ENCODE measurements around the gene RNF220.
"Not testable (repeated sequence)": the region's sequence is repeated elsewhere in the genome, so short reads cannot be mapped to it uniquely, and the experiment has no call there.

The RNF220 gene

DNA sequence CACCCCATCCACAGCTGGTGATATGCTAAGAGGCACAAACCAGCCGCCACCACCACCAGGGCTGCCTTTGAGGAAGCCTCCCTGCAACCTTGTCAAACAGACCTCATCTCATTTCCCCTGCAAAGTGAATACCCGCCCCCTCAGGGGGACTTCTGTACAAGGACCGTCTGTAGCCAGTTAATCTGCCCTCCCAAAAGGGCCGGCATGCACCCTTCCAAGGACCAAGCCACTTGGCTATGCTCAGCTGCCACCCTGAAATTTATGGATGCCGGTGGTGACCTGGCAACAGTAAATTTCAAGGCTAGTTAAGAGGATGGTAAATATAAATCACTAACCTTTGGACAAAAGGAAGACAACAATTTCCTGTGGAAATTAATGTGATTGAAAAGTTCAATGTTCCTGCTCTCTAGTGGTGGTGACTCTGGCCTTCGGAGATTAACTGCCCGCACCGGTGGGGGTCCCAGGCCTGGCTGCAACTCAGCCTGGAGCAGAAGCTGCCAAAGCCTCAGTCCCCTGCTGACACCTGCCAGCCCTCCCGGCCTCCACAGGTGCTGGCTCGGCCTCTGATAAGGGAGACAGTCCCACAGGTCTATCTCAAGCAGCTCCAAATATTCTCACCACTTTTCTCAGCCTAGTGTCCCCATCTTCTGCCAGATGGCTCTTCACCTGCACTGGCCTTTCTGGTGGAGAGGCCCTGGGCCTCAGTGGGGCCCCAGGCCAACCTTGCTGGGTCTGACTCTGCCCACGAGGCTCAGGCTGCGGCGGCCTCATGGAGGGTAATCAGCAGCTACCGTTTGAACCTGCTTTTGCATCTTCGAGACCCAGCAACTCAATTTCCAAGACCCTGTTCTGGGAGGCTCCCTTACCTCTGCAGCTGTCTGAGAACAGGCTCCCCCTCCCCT, 257.0 kb downstream of the RNF220 start:
- no peak for DNase-seq

DNA sequence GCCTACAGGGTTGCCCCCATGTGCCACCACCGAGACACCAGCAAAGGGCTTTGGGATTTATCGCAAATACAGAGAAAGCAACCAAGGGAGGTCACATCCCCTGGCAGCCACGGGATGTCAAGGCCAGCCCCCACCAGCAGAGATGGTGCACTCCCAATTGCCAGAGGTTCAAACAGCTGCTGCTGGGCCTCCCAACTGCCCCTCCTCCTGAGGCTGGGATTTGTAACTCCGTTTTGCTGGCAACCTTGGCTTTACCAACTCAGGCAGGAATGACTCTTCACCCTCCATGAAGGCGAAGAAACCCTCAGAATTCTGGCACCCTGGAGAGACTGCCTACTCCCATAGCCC, 257.6 kb downstream of the RNF220 start:
- no peak for DNase-seq

DNA sequence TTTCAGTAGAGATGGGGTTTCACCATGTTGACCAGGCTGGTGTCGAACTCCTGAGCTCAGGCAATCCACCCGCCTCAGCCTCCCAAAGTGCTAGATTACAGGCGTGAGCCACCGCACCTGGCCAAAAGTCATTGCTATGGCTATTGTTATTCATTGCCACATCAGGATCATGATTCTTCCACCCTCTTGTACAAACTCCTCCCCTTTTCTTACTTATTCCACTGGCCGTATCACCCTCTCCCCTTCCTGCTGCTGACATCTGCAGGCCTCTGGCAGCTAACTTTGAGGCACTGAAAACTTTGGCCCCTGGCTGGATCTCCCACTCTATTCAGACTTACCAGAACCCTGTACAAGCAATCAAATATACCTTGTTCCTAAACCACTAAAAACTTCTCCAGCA, 258.4 kb downstream of the RNF220 start:
- DNase-seq = no peak

DNA sequence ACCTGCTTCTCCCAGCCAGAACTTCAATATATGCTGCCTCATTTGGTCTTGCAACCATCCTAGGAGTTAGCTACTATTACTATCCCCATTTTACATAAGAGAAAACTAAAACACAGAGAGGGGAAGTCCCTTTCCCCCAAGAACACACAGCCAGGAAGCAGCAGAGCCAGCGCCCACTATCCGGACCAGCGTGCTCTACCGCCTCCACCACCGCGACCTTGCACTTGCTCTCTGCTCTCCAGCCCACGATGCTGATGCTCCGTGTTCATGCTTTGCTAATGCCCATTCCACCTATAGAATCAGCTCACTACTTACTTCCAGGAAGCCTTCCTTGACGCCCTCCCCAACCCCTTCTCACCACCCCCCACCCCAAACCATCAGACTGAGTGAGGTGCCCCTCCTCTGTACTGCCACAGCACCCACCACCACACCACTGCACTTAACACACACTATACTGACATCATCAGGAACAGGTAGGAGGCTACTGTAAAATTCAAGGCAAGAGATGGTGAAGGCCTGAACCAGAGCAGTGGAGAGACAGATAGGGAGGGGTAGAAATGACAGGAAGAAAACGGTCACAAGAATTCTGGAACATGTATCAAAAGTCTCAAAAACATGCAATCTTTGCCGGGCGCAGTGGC, 259.8 kb downstream of the RNF220 start:
- no peak for DNase-seq

DNA sequence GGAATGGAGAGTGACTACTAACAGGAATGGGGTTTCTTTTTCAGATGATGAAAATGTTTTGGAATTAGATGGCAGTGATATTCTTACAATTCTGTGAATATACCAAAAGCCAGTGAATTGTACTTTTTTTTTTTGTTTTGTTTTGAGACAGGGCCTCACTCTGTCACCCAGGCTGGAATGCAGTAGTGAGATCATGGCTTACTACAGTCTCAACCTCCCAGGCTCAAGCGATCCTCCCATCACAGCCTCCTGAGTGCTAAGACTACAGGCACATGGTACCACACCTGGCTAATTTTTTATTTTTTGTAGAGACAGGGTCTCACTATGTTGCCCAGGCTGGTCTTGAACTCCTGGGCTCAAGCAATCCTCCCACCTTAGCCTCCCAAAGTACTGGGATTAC, 261.7 kb downstream of the RNF220 start:
- DNase-seq = not testable (repeated sequence)

DNA sequence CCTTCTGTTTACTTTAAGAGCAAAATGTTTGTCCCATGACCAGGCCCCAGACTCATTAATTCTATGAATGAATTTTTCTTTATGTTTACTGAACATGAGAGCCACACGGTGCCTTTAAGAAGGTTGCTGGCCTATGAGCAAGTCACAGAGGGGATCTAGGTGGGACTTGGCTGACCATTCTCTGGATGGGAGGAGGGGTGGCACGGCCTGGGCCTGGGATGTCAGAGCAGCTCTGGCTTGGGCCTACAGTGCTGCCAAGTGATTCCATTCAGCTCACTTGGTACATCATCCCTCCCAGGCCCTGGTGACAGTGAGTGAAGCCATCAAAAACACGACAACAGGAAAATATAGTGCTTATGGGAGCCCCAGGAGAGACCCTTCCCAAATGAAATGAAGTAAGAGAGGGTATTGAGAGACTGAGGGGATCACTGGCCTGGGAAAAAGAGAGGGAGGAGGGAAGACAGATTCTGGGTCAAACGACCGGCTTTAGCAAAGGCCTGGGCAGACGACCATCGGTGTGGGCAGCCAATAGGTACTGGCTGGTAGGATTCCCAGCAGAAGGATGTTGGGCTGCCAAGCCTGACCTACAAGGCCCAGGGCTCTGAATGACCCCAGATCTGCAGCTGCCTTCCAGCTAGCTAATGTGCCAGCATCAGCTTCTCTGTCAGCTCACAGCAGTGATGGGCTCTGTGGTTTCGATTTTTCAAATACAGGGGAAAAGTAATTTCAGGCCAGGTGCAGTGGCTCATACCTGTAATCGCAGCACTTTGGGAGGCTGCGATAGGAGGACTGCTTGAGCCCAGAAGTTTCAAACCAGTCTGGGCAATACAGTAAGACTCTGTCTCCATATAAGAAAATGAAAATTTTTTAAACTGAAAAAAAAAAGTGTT, 265.9 kb downstream of the RNF220 start:
- DNase-seq = no peak

DNA sequence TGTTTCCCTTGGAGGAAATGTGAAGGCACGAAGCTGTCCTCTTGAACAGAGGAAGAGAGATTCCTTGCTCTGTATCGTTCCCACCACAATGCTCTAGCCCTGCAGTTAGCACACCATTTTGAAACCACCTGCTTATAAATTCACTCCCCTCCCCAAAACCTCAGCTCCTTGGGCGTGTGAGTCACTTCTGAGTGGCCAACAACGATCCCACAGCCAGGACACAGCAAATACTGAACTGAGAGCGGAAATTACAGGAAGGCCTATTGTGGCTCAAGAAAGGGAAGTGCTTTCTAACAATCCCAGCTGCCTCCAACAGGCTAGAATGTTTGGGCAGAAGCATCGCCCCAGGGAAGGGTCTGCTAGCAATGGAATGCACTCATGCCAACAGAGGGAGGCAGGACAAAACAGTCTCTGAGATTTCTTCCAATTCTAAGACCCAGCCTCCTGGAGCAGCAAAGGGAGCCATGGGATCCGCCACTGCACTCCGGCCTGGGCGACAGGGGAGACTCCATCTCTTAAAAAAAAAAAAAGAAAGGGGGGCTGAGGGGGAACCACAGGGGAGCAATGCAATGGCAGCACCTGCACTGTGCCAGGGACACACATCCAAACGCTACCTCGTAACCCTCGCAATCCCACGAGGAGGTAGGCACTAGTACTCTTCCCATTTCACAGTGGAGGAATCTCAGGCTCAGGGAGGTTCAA, 267.4 kb downstream of the RNF220 start:
- no peak for DNase-seq

DNA sequence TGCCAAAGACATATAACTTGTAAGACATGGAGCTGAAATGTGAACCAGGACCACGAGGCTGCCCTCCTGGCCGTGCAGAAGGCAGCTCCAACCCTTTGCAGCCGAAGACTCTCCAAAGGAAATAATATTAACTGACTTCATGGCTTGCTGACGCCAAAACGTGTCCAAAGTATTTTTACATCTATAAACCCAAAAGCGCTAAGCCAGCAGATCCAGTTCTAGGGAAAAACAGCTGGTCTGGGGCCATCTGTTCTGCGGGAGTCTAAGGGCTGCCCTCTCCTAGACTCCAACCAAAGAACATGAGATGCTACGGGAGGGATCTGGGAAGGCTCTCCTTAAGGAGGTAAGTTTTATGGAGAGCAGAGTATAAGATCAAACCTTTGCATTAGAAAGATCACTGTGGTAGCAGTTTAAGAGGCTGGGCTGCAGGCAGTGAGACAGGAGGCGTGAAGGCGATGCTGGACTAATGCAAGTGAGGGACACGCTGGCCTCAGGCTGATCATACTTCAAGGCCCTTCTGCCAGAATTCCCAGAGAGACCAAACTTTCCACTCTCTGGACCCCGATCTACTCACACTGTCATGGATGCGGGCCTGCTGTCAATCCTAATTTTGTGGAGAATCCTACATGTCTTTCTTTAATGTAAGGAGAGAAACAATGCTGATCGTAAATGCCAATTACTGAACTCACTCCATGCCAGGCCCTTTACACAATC, 268.1 kb downstream of the RNF220 start:
- DNase-seq = no peak

DNA sequence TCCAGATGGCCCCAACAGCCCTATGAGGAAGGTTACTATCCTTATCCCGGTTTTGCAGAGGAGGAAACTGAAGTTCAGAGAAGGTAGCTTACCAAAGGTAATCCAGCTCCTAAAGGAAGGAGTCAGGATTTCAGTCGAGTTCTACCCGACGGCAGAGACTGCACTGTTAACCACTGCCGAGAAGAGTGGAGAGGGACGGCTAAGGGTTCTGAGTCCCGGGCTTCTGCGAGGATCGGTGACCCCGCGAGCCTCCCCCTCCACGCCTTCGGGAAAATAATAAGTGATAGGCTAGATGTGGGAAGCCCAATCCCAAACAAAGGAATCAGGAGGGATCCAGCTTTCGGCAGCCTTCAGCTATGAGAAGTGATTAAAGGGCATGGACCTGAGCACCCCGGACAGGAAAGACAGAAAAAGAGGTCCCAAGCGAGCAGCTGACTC, 268.6 kb downstream of the RNF220 start:
- no peak for DNase-seq

DNA sequence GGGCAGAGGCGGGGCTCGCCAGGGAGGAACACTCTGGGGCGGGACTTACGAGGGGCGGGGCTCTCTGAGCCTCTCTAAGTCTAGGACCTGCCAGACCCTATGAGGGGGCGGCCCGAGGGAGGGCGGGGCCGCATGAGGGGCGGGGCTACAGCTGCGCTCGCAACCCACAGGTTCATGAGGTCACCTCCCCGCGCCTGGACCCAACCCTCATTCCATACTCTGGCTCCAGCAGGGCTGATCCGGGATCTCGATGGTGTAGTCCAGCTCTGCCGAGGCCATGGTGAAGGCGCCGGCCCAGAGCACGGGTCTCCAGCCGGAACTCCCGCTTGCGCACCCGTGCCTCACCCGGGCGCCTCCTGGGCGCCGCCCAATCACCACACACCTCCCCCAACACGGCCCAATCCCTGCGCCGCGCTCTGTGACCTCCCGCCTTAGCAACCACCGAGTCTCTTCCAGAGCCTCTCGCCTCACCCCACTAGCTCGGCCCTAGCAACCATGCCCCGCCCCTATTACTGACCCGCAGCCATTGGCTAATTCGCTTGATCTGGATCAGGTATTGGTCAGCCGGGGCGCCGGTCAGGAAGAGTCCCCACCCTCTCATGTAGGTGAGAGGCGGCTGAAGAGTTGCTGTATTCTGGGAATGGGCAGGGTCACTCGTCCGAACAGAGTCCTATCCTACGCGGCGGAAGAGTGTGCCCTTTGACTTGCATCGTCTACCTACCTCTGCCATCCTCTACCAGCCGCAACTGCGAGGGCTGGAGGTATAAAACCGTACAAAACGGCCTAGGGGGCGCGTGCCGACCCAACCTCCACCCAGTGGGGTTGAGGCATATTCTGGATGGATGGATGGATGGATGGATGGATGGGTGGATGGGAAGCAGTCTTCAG, 269.3 kb downstream of the RNF220 start, which contains the start of the genes ARMH1 and TMEM53:
TSS of gene ARMH1 (plus strand) at position 602 of the 888 bp plus-strand sequence. CDS start 14,984 bp downstream, outside the sequence.
TSS of gene TMEM53 (minus strand) at position 369 of the 888 bp plus-strand sequence. CDS start at position 279, 90 bp downstream.
- peak; percentile 99 for DNase-seq

DNA sequence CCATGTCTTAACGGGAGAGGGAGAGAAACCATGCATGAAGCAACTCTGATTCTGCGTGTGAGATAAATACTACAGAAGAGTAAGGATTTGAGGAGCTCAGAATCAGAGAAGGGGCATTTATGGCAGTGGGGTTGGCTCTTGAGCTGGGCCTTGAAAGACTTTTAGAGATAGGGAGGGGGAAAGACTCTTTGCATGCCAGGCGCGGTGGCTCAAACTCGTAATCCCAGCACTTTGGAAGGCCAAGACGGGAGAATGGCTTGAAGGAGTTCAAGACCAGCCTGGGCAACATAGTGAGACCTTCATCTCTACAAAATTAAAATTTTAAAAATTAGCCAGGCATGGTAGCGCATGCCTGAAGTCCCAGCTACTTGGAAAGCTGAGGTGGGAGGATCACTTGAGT, 270.1 kb downstream of the RNF220 start:
- no peak for DNase-seq

DNA sequence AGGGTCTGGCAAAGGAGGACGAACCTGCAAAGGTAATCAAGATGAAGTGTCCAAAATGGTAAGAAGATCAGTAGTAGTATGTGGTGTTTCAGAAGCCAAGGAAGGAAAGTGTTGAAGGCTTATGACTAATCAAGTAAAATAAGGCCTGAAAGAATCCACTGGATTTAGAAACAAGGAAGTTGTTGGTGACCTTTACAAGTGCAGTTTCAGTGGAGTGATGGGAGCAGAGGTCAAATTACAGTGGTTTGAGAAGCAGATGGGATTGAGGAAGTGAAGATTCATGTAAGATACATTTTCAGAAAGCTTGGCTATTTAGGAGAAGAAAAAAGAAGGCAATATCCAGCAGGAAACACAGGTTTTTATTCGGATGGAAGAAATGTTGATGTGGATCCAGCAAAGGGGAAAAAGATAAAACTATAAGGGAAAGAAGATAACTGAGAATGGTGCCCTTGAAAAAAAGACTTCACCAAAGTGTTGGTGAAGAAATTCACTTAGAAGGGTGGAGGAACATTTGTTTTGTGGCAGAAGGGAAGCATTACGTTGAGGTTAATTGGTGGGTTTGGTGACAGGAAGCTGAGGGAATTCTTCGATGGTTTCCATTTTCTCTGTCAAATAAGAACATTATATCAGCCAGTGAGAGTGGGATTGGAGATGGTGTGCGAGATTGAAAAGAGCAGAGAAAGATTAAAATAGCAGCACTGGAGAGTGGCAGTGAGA, 271.6 kb downstream of the RNF220 start:
- no peak for DNase-seq

DNA sequence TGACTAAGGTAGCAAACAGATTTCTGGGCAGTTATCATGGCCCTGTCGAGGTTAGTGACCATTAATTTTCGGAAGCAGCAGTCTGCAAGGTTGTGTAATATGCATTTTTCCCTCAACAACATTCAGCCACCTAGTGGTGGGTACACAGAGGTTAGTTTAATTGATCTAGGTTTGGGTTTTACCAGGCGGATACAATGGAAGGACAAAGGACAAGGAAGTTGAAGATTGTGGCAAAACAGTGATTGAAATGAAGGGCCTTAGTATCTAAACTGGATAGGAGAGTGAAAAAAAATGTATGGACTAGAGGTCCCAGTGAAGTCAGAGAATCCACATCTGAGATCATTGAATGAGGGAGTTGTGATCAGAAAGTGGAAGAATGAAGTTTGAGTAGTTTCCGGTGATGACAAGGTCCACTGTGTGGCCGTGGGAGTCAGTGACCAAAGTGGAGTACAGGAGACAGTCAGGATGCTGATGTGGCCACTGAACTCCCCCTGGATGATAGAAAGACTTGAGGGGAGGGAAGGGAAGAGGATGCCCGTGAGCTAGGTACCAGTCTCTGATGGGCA, 272.2 kb downstream of the RNF220 start:
- no peak for DNase-seq

DNA sequence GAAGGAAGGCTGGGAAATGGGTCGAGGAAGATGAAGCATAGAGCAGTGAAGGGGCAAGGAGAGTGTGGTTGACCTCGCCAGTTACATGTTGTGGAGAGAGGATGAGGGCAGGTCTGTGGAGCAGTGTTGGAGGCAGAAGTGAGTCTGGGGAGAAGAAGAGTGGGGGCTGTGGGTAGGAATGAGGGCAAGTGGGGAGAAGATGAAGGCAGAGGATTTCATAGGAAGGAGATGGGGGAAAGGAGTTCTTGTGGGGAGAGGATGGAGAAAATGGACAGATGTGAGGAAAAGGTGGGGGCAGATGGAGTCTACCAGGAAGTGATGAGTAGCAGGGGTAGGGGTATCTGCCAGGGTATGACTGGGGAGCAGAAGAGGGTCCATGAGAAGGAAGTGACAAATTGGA, 273.1 kb downstream of the RNF220 start:
- no peak for DNase-seq

DNA sequence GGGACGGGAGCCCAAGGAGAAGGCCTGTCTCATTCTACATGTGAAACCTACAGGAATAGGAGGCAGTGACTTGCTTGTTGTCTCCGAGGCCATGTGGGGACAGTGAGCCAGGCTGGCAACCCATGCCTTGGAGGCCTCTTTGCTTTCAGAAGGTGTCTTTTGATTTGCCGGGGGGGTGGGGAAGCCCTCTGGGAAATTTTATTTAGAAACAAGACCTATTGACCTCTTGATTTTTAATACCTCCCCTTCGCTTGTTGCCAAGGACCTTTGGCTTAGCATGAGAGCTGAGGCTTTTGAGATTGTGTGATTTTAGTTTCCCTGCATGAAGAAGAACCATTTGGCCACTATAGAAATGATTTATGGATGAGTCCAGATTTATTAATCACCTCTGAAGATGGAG, 273.6 kb downstream of the RNF220 start:
- DNase-seq = no peak

DNA sequence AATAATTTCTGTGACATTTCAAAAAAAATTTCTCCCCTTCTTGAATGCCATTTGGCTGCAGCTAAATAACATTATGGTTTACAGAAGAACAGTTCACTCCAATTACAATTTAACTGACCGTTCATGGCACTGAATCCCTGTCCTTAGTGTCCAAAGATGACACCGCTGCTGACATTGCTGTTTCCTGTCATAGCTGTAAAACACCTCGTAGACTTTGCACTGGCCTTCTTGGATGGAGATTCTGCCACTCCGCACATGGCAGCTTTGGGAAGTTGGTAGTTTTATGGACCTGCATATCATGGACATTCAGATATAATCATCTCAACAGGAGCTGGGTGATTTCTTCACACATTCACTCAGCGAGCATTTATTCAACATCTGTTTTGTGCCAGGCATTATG, 274.4 kb downstream of the RNF220 start:
- DNase-seq = no peak

DNA sequence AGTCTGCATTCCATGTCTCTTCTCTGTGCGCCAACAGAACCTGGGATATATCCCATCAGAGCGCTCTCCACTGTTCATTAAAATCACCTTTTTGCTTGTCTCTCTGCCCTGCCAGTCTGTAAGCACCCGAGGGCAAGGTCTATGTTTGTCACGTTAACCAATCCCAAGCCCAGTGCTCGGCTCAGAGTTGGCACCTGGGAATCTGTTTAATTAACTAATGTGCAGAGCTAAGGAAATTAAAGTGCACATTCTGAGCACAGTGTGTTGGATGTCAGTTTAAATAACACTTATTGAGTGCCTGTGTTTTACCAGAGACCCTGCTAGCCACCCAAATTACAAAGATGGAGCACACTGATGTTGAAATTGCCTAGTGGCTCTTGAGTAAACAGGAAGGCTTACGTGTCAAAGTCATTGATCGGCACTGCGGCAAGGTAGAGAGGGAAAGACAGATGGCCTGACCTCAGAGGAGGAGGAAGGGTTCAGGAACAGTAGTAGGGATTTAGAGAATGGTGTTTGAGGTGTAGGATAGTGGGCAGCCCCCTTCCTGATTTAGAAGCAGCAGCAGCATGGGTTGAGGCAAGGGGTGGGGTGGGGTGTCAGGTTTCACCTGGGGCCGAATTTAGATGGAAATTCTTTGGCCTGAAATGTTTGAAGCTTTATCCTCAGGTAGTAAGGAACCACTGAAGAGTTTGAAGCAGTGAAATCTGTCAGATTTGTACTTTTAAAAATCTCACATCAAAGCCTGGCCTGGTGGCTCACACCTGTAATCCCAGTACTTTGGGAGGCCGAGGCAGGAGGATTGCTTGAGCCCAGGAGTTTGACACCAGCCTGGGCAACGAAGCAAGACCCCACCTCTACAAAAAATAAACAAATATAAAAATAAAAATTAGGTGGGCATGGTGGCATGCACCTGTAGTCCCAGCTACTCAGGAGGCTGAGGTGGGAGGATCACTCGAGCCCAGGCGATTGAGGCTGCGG, 277.1 kb downstream of the RNF220 start:
- no peak for DNase-seq

DNA sequence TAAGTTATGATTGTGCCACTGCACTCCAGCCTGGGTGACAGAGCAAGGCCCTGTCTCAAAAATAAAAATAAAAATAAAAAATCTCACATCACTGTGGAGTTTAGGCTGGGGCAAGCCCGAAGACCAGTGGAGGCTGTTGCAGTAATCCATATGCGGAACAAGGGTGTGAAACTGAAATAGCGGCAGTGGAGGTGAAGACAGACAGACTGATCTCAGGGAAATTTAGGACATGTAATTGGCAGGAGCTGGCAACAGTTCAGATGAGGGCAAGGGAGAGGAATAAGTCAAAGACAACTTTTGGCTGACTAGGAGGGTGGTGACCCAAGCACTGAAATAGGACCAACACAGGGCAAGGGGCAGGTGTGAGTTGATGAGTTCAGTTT, 277.8 kb downstream of the RNF220 start:
- no peak for DNase-seq

DNA sequence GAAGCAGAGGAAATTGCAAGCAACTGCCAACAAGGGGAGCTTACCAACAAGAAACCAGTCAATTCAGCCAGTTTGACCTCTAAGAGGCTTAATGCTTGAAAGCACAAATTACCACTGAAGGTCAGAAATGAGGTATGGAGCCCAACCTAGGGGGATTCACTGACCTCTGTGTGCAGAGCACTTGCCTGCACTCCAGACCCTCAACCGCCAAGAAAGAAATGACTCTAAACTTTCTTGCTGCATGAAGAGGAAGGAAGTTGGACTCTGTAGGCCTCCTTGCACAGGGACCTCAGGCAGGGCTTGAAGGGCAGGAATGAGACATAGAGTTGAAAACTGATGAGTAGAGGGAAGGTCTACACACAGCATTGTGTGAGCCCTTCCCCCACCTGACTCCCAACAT, 279.5 kb downstream of the RNF220 start:
- no peak for DNase-seq

Data from NCI-H2227 treated with DMSO at 0.1 percent for 48 hours (cell line).